Suppressor macrophage treated with lipopolysaccharide for 1 hour (primary cell): Measurements from ENCODE around the gene STEAP3.
A peak's percentile ranks its signal among the peaks of the same experiment; 100 is the strongest.

ENCODE experiments used
- DNase-seq, 3 donors: peaks; one replicate each; pipeline ENCODE4 v3.0.0-alpha.2; 2020 to 2022

STEAP3 gene

GRCh38 chr2:119305497-119306195 lies 82.0 kb downstream of the STEAP3 start:
- peak in 2 of 3 donors; percentile 17 to 23 for DNase-seq

- no peak for DNase-seq
These were observed 82.6 kb downstream of the STEAP3 start for GRCh38 chr2:119306196-119306590.

- DNase-seq, result no peak
These were observed 83.9 kb downstream of the STEAP3 start for GRCh38 chr2:119307419-119308140.

GRCh38 chr2:119308793-119309330 lies 85.2 kb downstream of the STEAP3 start:
- no peak for DNase-seq

- DNase-seq, result no peak
These were observed 87.7 kb downstream of the STEAP3 start for GRCh38 chr2:119311371-119311770.

GRCh38 chr2:119311831-119312230 lies 88.2 kb downstream of the STEAP3 start:
- DNase-seq, result no peak
